ENCODE results near the gene QPCTL.

The QPCTL gene

GRCh38 chr19:45691516-45692186 lies 815 bp upstream of the QPCTL start, which contains the start of gene SNRPD2:
Gene SNRPD2, minus strand, starts transcription at chr19:45691953. Its CDS starts 65 bp downstream, at chr19:45691888.
- DNase-seq (ENCODE audit: insufficient read length, low spot score): peak; percentile 56
- peak; percentile 85 for TF ChIP-seq POLR2A (IDR thresholded peaks at IDR 0.05; ENCODE audit: low read depth, low read length)
- peak; percentile 58 for FAIRE-seq

GRCh38 chr19:45693106-45693788 lies 781 bp downstream of the QPCTL start:
- DNase-seq (ENCODE audit: insufficient read length, low spot score): no peak
- FAIRE-seq: no peak

GRCh38 chr19:45701676-45702075 lies 9.2 kb downstream of the QPCTL start:
- no peak for TF ChIP-seq POLR2A (IDR thresholded peaks at IDR 0.05; ENCODE audit: low read depth, low read length)
- FAIRE-seq (no peak), DNase-seq (ENCODE audit: insufficient read length, low spot score) (no peak)

More at GRCh38 chr19:45693106-45693788, 781 bp downstream of the QPCTL start:
- TF ChIP-seq POLR2A (IDR thresholded peaks at IDR 0.05; ENCODE audit: low read depth, low read length): no peak

GRCh38 chr19:45705115-45705514 lies 12.6 kb downstream of the QPCTL start:
- FAIRE-seq (no peak), DNase-seq (ENCODE audit: insufficient read length, low spot score) (no peak)
- TF ChIP-seq POLR2A (IDR thresholded peaks at IDR 0.05; ENCODE audit: low read depth, low read length): no peak

- FAIRE-seq (no peak), DNase-seq (ENCODE audit: insufficient read length, low spot score) (no peak)
- no peak for TF ChIP-seq POLR2A (IDR thresholded peaks at IDR 0.05; ENCODE audit: low read depth, low read length)
These were observed 13.4 kb downstream of the QPCTL start for GRCh38 chr19:45705710-45706415.

- DNase-seq (ENCODE audit: insufficient read length, low spot score) (no peak), FAIRE-seq (no peak)
- no peak for TF ChIP-seq POLR2A (IDR thresholded peaks at IDR 0.05; ENCODE audit: low read depth, low read length)
These were observed 18.1 kb downstream of the QPCTL start for GRCh38 chr19:45710356-45711130.

- DNase-seq (ENCODE audit: insufficient read length, low spot score) (no peak), FAIRE-seq (no peak)
- no peak for TF ChIP-seq POLR2A (IDR thresholded peaks at IDR 0.05; ENCODE audit: low read depth, low read length)
These were observed 19.6 kb downstream of the QPCTL start for GRCh38 chr19:45711851-45712698.

GRCh38 chr19:45712699-45713067 lies 20.2 kb downstream of the QPCTL start:
- TF ChIP-seq POLR2A (IDR thresholded peaks at IDR 0.05; ENCODE audit: low read depth, low read length): no peak
- FAIRE-seq: no peak
- DNase-seq (ENCODE audit: insufficient read length, low spot score): no peak

GRCh38 chr19:45713141-45713540 lies 20.7 kb downstream of the QPCTL start:
- no peak for TF ChIP-seq POLR2A (IDR thresholded peaks at IDR 0.05; ENCODE audit: low read depth, low read length)
- FAIRE-seq (no peak), DNase-seq (ENCODE audit: insufficient read length, low spot score) (no peak)

- no peak for TF ChIP-seq POLR2A (IDR thresholded peaks at IDR 0.05; ENCODE audit: low read depth, low read length)
- DNase-seq (ENCODE audit: insufficient read length, low spot score): no peak
- FAIRE-seq: no peak
These were observed 22.7 kb downstream of the QPCTL start for GRCh38 chr19:45715139-45715538.

GRCh38 chr19:45716359-45717130 lies 24.1 kb downstream of the QPCTL start:
- no peak for TF ChIP-seq POLR2A (IDR thresholded peaks at IDR 0.05; ENCODE audit: low read depth, low read length)
- FAIRE-seq (no peak), DNase-seq (ENCODE audit: insufficient read length, low spot score) (no peak)

All from H54 (cell line).